GM23338 (cell line): Measurements from ENCODE around the gene RAP2B. TPM values are rescaled to one million over a fixed set of nuclear protein-coding genes. Genes with fewer than 3 reads are reported as not detected.

Source experiments
- ATAC-seq: fragments of 200-7000 bp; cut with Tn5 transposase; 3 replicates; pipeline ENCODE4 v1.9.1; 2020
- DNase-seq: peaks from one replicate; pipeline ENCODE4 v3.0.0-alpha.2; 2015; ENCODE audit warnings: low spot score
- H2AFZ ChIP-seq: fragments of 200-600 bp; sonication (generic); 2 replicates; pipeline ENCODE4 v1.8.0; 2016; ENCODE audit warnings: antibody characterized with exemption, mild to moderate bottlenecking, moderate library complexity
- H3F3A ChIP-seq: fragments of 200-600 bp; sonication (generic); replicated peaks from 2 replicates; pipeline ENCODE4 v1.8.0; 2017; ENCODE audit warnings: antibody characterized with exemption, mixed run types, low read depth
- H3K27ac ChIP-seq: fragments of 200-600 bp; sonication (generic); 2 replicates; pipeline ENCODE4 v1.6.1; 2016; ENCODE audit warnings: low read depth
- H3K27me3 ChIP-seq: fragments of 200-600 bp; sonication (generic); 2 replicates; pipeline ENCODE4 v1.8.0; 2016; ENCODE audit warnings: mild to moderate bottlenecking, mixed run types, moderate library complexity; ENCODE audit not compliant: insufficient read depth
- H3K36me3 ChIP-seq: fragments of 200-600 bp; sonication (generic); 2 replicates; pipeline ENCODE4 v1.8.0; 2016; ENCODE audit warnings: mild to moderate bottlenecking; ENCODE audit not compliant: insufficient read depth
- H3K4me1 ChIP-seq: fragments of 200-600 bp; sonication (generic); 2 replicates; pipeline ENCODE4 v1.8.0; 2016; ENCODE audit warnings: mild to moderate bottlenecking, moderate library complexity; ENCODE audit not compliant: insufficient read depth
- H3K4me2 ChIP-seq: fragments of 200-600 bp; sonication (generic); 2 replicates; pipeline ENCODE4 v1.7.1; 2017; ENCODE audit warnings: mixed run types
- H3K4me3 ChIP-seq: fragments of 200-600 bp; sonication (generic); 2 replicates; pipeline ENCODE4 v1.6.1; 2016; ENCODE audit warnings: mixed run types
- H3K79me2 ChIP-seq: fragments of 200-600 bp; sonication (generic); replicated peaks from 2 replicates; pipeline ENCODE4 v1.8.0; 2017; ENCODE audit warnings: mild to moderate bottlenecking; ENCODE audit not compliant: insufficient read depth
- H3K9me2 ChIP-seq: fragments of 200-600 bp; sonication (generic); 2 replicates; pipeline ENCODE4 v1.8.0; 2017; ENCODE audit not compliant: insufficient read depth
- H4K20me1 ChIP-seq: fragments of 200-600 bp; sonication (generic); replicated peaks from 2 replicates; pipeline ENCODE4 v1.8.0; 2017; ENCODE audit warnings: mild to moderate bottlenecking; ENCODE audit not compliant: insufficient read depth
- H3K27ac Mint-ChIP-seq: 2 replicates; pipeline ENCODE4 v1.8.0; 2020; ENCODE audit warnings: inconsistent platforms, mild to moderate bottlenecking, moderate library complexity, mixed read lengths
- H3K27me3 Mint-ChIP-seq: 3 replicates; pipeline ENCODE4 v1.8.0; 2022; ENCODE audit warnings: low read depth, mild to moderate bottlenecking, moderate library complexity, mixed read lengths, inconsistent platforms; ENCODE audit not compliant: insufficient read depth, poor library complexity
- H3K36me3 Mint-ChIP-seq: 3 replicates; pipeline ENCODE4 v1.8.0; 2021; ENCODE audit warnings: low read depth, mild to moderate bottlenecking, inconsistent platforms, moderate library complexity, mixed read lengths
- H3K4me1 Mint-ChIP-seq: 3 replicates; pipeline ENCODE4 v1.8.0; 2020; ENCODE audit warnings: mild to moderate bottlenecking, inconsistent platforms, mixed read lengths
- H3K4me3 Mint-ChIP-seq: 3 replicates; pipeline ENCODE4 v1.8.0; 2021; ENCODE audit warnings: moderate library complexity, mild to moderate bottlenecking, inconsistent platforms, mixed read lengths
- H3K9me3 Mint-ChIP-seq: 3 replicates; pipeline ENCODE4 v1.8.0; 2020; ENCODE audit warnings: moderate library complexity, mild to moderate bottlenecking, inconsistent platforms, mixed read lengths
- CREB1 ChIP-seq: fragments of 250-450 bp; sonication (Bioruptor Pico); IDR thresholded peaks from 2 replicates; pipeline ENCODE4 v1.5.0; 2020; ENCODE audit warnings: low read depth, mild to moderate bottlenecking, moderate library complexity
- EZH2 ChIP-seq: fragments of 200-600 bp; sonication (generic); IDR thresholded peaks from one replicate; pipeline ENCODE4 v1.8.0; 2017; ENCODE audit warnings: antibody characterized with exemption, mild to moderate bottlenecking, low read depth; ENCODE audit not compliant: unreplicated experiment
- EZH2phosphoT487 ChIP-seq: fragments of 200-600 bp; sonication (generic); IDR thresholded peaks from one replicate; pipeline ENCODE4 v1.8.1; 2018; ENCODE audit warnings: antibody characterized with exemption; ENCODE audit not compliant: unreplicated experiment
- JUNB ChIP-seq: IDR thresholded peaks from one replicate; pipeline ENCODE4 v1.6.1; 2016; ENCODE audit warnings: antibody characterized with exemption; ENCODE audit not compliant: unreplicated experiment
- NANOG ChIP-seq: IDR thresholded peaks from 2 replicates; pipeline ENCODE4 v1.6.1; 2016; ENCODE audit warnings: antibody characterized with exemption, borderline replicate concordance
- POLR2AphosphoS5 ChIP-seq: IDR thresholded peaks from 2 replicates; pipeline ENCODE4 v1.6.1; 2016; ENCODE audit warnings: antibody characterized with exemption, low read depth
- STAT1 ChIP-seq: IDR thresholded peaks from one replicate; pipeline ENCODE4 v1.6.1; 2016; ENCODE audit warnings: antibody characterized with exemption; ENCODE audit not compliant: unreplicated experiment
- ZNF114 ChIP-seq: fragments of 250-450 bp; sonication (Bioruptor Pico); IDR thresholded peaks from 2 replicates; pipeline ENCODE4 v1.5.0; 2020; ENCODE audit warnings: mild to moderate bottlenecking, moderate library complexity
- ZNF331 ChIP-seq: fragments of 250-450 bp; sonication (Bioruptor Pico); IDR thresholded peaks from 2 replicates; pipeline ENCODE4 v1.5.0; 2020; ENCODE audit warnings: low read depth, mild to moderate bottlenecking, moderate library complexity
- polyA plus RNA-seq: library from polyadenylated mRNA; unstranded; fragments of >200 nt; fragmentation: Nextera tagmentation; extraction: Ambion mirVana; gene quantifications from 2 replicates; pipeline ENCODE4 v1.2.1, GENCODE V29; 2016
- total RNA-seq: library from RNA; depleted of rRNA; stranded (reverse); fragments of >200 nt; shearing (Covaris generic); gene quantifications from 2 replicates; pipeline ENCODE4 v1.2.3, GENCODE V29; 2014
- TF ChIP-seq, protein P1 (sequence below): IDR thresholded peaks from one replicate; pipeline ENCODE4 v1.6.1; 2018; ENCODE audit warnings: antibody characterized with exemption; ENCODE audit not compliant: unreplicated experiment
- TF ChIP-seq, protein P2 (sequence below): fragments of 250-450 bp; sonication (Bioruptor Pico); IDR thresholded peaks from 2 replicates; pipeline ENCODE4 v1.5.0; 2020; ENCODE audit warnings: mild to moderate bottlenecking, moderate library complexity
- TF ChIP-seq, protein P3 (sequence below), 2 experiments: fragments of 200-600 bp in 1 of 2; sonication (generic) in 1 of 2; conservative IDR thresholded peaks; 2 replicates each; pipeline versions ENCODE4 v1.5.1 to v1.6.1; 2016 to 2017; ENCODE audit warnings: antibody characterized with exemption in 2 of 2, low read depth in 2 of 2, mild to moderate bottlenecking in 2 of 2, moderate library complexity in 1 of 2
- TF ChIP-seq, protein P4 (sequence below): IDR thresholded peaks from 2 replicates; pipeline ENCODE4 v1.6.1; 2016; ENCODE audit warnings: antibody characterized with exemption

The RAP2B gene
- total and polyA plus RNA-seq, 2 experiments from 2014 or later = 22.5 to 24.0 TPM

DNA sequence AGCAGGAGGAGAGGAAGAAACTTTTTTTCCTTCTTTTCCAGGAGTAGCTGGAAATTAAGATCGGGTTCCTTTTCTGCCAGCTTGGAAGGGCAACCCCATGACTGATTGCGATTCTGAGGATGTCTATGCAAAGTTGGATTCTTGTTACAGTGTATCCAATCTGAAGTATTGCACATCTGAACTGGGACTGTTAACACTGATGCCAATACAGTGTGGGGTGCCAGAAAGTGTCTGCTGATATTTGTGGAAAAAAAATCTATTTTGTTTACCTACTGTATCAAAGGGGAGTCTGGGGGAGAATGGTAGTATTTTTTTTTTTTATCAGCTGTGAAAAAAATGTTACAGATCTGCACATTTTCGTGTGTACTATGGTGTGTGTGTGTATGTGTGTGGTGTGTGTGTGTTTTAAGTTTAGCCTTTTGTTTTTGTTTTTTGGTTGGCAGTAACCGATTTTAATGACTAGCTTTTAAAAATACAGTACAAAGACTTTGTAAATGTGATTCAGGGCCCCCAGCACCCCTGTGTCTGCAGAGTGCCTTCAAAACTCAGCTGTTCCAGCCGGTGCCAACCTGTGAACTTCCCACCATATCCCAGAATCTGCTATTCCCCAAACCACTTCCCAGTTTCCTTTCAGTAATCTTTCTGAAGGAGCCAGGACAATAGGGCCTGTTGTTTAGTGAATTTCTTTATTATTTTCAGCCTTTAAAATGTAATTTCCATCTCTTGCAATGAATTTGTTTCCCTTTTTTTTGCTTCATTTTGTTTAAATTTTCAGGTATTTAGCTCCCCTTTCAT lies 1.9 kb downstream of the RAP2B start:
- peaks cover 56% of the 10 kb centered on the region for H3K79me2 ChIP-seq

More for the DNA sequence above, 1.9 kb downstream of the RAP2B start:
- H3K27me3 Mint-ChIP-seq = peaks cover 12% of the 10 kb centered on the region
- peak overlapping the region; percentile 96 for H3K4me3 ChIP-seq
- peaks cover 7% of the 10 kb centered on the region; the same call in 1 of the 2 replicates for H3K27me3 ChIP-seq
- peak overlapping the region; percentile 95 for H3K4me2 ChIP-seq
- DNase-seq (no peak), ATAC-seq (no peak)
- TF ChIP-seq, protein P1, sequence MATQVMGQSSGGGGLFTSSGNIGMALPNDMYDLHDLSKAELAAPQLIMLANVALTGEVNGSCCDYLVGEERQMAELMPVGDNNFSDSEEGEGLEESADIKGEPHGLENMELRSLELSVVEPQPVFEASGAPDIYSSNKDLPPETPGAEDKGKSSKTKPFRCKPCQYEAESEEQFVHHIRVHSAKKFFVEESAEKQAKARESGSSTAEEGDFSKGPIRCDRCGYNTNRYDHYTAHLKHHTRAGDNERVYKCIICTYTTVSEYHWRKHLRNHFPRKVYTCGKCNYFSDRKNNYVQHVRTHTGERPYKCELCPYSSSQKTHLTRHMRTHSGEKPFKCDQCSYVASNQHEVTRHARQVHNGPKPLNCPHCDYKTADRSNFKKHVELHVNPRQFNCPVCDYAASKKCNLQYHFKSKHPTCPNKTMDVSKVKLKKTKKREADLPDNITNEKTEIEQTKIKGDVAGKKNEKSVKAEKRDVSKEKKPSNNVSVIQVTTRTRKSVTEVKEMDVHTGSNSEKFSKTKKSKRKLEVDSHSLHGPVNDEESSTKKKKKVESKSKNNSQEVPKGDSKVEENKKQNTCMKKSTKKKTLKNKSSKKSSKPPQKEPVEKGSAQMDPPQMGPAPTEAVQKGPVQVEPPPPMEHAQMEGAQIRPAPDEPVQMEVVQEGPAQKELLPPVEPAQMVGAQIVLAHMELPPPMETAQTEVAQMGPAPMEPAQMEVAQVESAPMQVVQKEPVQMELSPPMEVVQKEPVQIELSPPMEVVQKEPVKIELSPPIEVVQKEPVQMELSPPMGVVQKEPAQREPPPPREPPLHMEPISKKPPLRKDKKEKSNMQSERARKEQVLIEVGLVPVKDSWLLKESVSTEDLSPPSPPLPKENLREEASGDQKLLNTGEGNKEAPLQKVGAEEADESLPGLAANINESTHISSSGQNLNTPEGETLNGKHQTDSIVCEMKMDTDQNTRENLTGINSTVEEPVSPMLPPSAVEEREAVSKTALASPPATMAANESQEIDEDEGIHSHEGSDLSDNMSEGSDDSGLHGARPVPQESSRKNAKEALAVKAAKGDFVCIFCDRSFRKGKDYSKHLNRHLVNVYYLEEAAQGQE = no peak
- TF ChIP-seq, protein P2, sequence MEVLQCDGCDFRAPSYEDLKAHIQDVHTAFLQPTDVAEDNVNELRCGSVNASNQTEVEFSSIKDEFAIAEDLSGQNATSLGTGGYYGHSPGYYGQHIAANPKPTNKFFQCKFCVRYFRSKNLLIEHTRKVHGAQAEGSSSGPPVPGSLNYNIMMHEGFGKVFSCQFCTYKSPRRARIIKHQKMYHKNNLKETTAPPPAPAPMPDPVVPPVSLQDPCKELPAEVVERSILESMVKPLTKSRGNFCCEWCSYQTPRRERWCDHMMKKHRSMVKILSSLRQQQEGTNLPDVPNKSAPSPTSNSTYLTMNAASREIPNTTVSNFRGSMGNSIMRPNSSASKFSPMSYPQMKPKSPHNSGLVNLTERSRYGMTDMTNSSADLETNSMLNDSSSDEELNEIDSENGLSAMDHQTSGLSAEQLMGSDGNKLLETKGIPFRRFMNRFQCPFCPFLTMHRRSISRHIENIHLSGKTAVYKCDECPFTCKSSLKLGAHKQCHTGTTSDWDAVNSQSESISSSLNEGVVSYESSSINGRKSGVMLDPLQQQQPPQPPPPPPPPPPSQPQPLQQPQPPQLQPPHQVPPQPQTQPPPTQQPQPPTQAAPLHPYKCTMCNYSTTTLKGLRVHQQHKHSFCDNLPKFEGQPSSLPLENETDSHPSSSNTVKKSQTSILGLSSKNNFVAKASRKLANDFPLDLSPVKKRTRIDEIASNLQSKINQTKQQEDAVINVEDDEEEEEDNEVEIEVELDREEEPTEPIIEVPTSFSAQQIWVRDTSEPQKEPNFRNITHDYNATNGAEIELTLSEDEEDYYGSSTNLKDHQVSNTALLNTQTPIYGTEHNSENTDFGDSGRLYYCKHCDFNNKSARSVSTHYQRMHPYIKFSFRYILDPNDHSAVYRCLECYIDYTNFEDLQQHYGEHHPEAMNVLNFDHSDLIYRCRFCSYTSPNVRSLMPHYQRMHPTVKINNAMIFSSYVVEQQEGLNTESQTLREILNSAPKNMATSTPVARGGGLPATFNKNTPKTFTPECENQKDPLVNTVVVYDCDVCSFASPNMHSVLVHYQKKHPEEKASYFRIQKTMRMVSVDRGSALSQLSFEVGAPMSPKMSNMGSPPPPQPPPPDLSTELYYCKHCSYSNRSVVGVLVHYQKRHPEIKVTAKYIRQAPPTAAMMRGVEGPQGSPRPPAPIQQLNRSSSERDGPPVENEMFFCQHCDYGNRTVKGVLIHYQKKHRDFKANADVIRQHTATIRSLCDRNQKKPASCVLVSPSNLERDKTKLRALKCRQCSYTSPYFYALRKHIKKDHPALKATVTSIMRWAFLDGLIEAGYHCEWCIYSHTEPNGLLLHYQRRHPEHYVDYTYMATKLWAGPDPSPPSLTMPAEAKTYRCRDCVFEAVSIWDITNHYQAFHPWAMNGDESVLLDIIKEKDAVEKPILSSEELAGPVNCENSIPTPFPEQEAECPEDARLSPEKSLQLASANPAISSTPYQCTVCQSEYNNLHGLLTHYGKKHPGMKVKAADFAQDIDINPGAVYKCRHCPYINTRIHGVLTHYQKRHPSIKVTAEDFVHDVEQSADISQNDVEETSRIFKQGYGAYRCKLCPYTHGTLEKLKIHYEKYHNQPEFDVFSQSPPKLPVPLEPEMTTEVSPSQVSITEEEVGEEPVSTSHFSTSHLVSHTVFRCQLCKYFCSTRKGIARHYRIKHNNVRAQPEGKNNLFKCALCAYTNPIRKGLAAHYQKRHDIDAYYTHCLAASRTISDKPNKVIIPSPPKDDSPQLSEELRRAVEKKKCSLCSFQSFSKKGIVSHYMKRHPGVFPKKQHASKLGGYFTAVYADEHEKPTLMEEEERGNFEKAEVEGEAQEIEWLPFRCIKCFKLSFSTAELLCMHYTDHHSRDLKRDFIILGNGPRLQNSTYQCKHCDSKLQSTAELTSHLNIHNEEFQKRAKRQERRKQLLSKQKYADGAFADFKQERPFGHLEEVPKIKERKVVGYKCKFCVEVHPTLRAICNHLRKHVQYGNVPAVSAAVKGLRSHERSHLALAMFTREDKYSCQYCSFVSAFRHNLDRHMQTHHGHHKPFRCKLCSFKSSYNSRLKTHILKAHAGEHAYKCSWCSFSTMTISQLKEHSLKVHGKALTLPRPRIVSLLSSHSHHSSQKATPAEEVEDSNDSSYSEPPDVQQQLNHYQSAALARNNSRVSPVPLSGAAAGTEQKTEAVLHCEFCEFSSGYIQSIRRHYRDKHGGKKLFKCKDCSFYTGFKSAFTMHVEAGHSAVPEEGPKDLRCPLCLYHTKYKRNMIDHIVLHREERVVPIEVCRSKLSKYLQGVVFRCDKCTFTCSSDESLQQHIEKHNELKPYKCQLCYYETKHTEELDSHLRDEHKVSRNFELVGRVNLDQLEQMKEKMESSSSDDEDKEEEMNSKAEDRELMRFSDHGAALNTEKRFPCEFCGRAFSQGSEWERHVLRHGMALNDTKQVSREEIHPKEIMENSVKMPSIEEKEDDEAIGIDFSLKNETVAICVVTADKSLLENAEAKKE = no peak
- TF ChIP-seq EZH2 = no peak
- no peak for TF ChIP-seq JUNB
- TF ChIP-seq, protein P3, sequence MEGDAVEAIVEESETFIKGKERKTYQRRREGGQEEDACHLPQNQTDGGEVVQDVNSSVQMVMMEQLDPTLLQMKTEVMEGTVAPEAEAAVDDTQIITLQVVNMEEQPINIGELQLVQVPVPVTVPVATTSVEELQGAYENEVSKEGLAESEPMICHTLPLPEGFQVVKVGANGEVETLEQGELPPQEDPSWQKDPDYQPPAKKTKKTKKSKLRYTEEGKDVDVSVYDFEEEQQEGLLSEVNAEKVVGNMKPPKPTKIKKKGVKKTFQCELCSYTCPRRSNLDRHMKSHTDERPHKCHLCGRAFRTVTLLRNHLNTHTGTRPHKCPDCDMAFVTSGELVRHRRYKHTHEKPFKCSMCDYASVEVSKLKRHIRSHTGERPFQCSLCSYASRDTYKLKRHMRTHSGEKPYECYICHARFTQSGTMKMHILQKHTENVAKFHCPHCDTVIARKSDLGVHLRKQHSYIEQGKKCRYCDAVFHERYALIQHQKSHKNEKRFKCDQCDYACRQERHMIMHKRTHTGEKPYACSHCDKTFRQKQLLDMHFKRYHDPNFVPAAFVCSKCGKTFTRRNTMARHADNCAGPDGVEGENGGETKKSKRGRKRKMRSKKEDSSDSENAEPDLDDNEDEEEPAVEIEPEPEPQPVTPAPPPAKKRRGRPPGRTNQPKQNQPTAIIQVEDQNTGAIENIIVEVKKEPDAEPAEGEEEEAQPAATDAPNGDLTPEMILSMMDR (conservative IDR thresholded peaks at IDR 0.05; ENCODE audit: low read depth in 2 of 2) = no peak
- TF ChIP-seq STAT1 = no peak
- TF ChIP-seq, protein P4, sequence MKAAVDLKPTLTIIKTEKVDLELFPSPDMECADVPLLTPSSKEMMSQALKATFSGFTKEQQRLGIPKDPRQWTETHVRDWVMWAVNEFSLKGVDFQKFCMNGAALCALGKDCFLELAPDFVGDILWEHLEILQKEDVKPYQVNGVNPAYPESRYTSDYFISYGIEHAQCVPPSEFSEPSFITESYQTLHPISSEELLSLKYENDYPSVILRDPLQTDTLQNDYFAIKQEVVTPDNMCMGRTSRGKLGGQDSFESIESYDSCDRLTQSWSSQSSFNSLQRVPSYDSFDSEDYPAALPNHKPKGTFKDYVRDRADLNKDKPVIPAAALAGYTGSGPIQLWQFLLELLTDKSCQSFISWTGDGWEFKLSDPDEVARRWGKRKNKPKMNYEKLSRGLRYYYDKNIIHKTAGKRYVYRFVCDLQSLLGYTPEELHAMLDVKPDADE = no peak
- no peak for TF ChIP-seq ZNF331
- TF ChIP-seq NANOG = no peak
- no peak for TF ChIP-seq CREB1 (CRISPR knock-in tag)
- TF ChIP-seq POLR2AphosphoS5 = no peak
- TF ChIP-seq EZH2phosphoT487 = no peak
- TF ChIP-seq ZNF114 (CRISPR knock-in tag) = no peak
- peak overlapping the region; percentile 98 for H3K4me3 Mint-ChIP-seq
- peaks cover 40% of the 10 kb centered on the region for H3K4me1 Mint-ChIP-seq
- H3K36me3 ChIP-seq = no peaks in the 10 kb centered on the region
- no peak overlapping the region for H2AFZ ChIP-seq
- H3K27ac Mint-ChIP-seq = no peak overlapping the region
- H3K9me3 Mint-ChIP-seq = no peaks in the 10 kb centered on the region
- H3K9me2 ChIP-seq = no peaks in the 10 kb centered on the region
- peaks cover 34% of the 10 kb centered on the region for H4K20me1 ChIP-seq
- peaks cover 7% of the 10 kb centered on the region; the same call in 1 of the 2 replicates for H3F3A ChIP-seq
- H3K36me3 Mint-ChIP-seq = peaks cover 5% of the 10 kb centered on the region; the same call in 1 of the 3 replicates
- H3K27ac ChIP-seq = no peak overlapping the region
- peaks cover 24% of the 10 kb centered on the region for H3K4me1 ChIP-seq
